Parathyroid adenoma (tissue), 2 donors: ENCODE data around the gene PLAC9.
"Not testable (repeated sequence)": the region's sequence is repeated elsewhere in the genome, so short reads cannot be mapped to it uniquely, and the experiment has no call there.

Source experiments
- H2AFZ ChIP-seq: fragments of 300-600 bp; sonication (generic); one replicate; pipeline ENCODE4 v1.7.0; 2017; ENCODE audit warnings: antibody characterized with exemption, mild to moderate bottlenecking
- H3K27ac ChIP-seq: fragments of 300-600 bp; sonication (generic); one replicate; pipeline ENCODE4 v1.7.0; 2017
- H3K27me3 ChIP-seq: fragments of 300-600 bp; sonication (generic); one replicate; pipeline ENCODE4 v1.7.0; 2017; ENCODE audit warnings: low read length; ENCODE audit not compliant: control insufficient read depth, insufficient read depth
- H3K36me3 ChIP-seq: fragments of 300-600 bp; sonication (generic); one replicate; pipeline ENCODE4 v1.7.0; 2017; ENCODE audit warnings: low read length; ENCODE audit not compliant: control insufficient read depth, insufficient read depth
- H3K4me1 ChIP-seq: fragments of 300-600 bp; sonication (generic); one replicate; pipeline ENCODE4 v1.7.0; 2017; ENCODE audit warnings: control low read depth
- H3K4me2 ChIP-seq: fragments of 300-600 bp; sonication (generic); one replicate; pipeline ENCODE4 v1.7.0; 2017; ENCODE audit warnings: low read length
- H3K4me3 ChIP-seq: fragments of 300-600 bp; sonication (generic); one replicate; pipeline ENCODE4 v1.7.0; 2017; ENCODE audit warnings: low read depth, low read length
- H3K79me2 ChIP-seq: fragments of 300-600 bp; sonication (generic); one replicate; pipeline ENCODE4 v1.7.0; 2017; ENCODE audit warnings: control low read depth
- H3K9ac ChIP-seq: fragments of 300-600 bp; sonication (generic); one replicate; pipeline ENCODE4 v1.7.0; 2017; ENCODE audit warnings: mild to moderate bottlenecking
- H3K9me3 ChIP-seq: fragments of 300-600 bp; sonication (generic); one replicate; pipeline ENCODE4 v1.7.0; 2017; ENCODE audit warnings: low read length; ENCODE audit not compliant: control insufficient read depth
- CTCF ChIP-seq: fragments of 300-600 bp; sonication (generic); IDR thresholded peaks from one replicate; pipeline ENCODE4 v1.7.0; 2017; ENCODE audit warnings: antibody characterized with exemption, mild to moderate bottlenecking
- donor health status: primary hyperparathyroidism.

PLAC9 gene

GRCh38 chr10:80132299-80133139 is at the start of gene PLAC9:
TSS of gene PLAC9 (plus strand) at chr10:80132730. CDS start at chr10:80132763, 33 bp downstream.
- Histone ChIP-seq H3K4me1 (no peaks in the 10 kb centered on the region), H3K9ac (no peak within 1 kb of the TSS), H3K79me2 (no peaks in the 10 kb centered on the region), H2AFZ (peak within 1 kb of the TSS; percentile 59), H3K36me3 (no peaks in the 10 kb centered on the region), H3K27ac (no peak within 1 kb of the TSS), H3K4me2 (peak within 1 kb of the TSS; percentile 75), H3K9me3 (no peaks in the 10 kb centered on the region), H3K4me3 (peak within 1 kb of the TSS; percentile 34), H3K27me3 (no peaks in the 10 kb centered on the region)
- TF ChIP-seq CTCF, result no peak

- no peak for TF ChIP-seq CTCF
- Histone ChIP-seq H3K27ac (no peak overlapping the region), H3K36me3 (no peaks in the 10 kb centered on the region), H3K27me3 (no peaks in the 10 kb centered on the region), H2AFZ (no peak overlapping the region), H3K4me1 (no peaks in the 10 kb centered on the region), H3K9me3 (no peaks in the 10 kb centered on the region), H3K4me3 (no peak overlapping the region), H3K9ac (no peak overlapping the region), H3K4me2 (no peak overlapping the region), H3K79me2 (no peaks in the 10 kb centered on the region)
Measured at GRCh38 chr10:80090121-80090520, 42.4 kb upstream of the PLAC9 start.

- no peaks in the 10 kb centered on the region for H3K79me2 ChIP-seq
- H2AFZ ChIP-seq, result no peak overlapping the region
- no peaks in the 10 kb centered on the region for H3K27me3 ChIP-seq
- H3K4me1 ChIP-seq, result no peaks in the 10 kb centered on the region
- H3K4me2 ChIP-seq, result no peak overlapping the region
- no peak overlapping the region for H3K27ac ChIP-seq
- no peaks in the 10 kb centered on the region for H3K9me3 ChIP-seq
- no peak overlapping the region for H3K9ac ChIP-seq
- no peaks in the 10 kb centered on the region for H3K36me3 ChIP-seq
- H3K4me3 ChIP-seq, result no peak overlapping the region
- no peak for TF ChIP-seq CTCF
Measured at GRCh38 chr10:80094231-80094630, 38.3 kb upstream of the PLAC9 start.

- not testable (repeated sequence) for H3K27me3 ChIP-seq, H3K27ac ChIP-seq, H3K4me3 ChIP-seq, H3K79me2 ChIP-seq, H2AFZ ChIP-seq, H3K9me3 ChIP-seq, H3K4me1 ChIP-seq, H3K36me3 ChIP-seq, H3K4me2 ChIP-seq, H3K9ac ChIP-seq
Measured at GRCh38 chr10:80098272-80098671, 34.3 kb upstream of the PLAC9 start.

- not testable (repeated sequence) for H3K36me3 ChIP-seq, H3K4me3 ChIP-seq, H3K9me3 ChIP-seq, H3K4me2 ChIP-seq, H3K27ac ChIP-seq, H3K4me1 ChIP-seq, H3K9ac ChIP-seq, H3K27me3 ChIP-seq, H2AFZ ChIP-seq, H3K79me2 ChIP-seq
Measured at GRCh38 chr10:80099295-80099694, 33.2 kb upstream of the PLAC9 start.
